Hematopoietic multipotent progenitor cell treated with erythropoietin and hydrocortisone succinate and interleukin-3 and kit ligand, for 6 days (in vitro differentiated cells): Measurements from ENCODE around the gene NRDC.

Source experiments
- DNase-seq: peaks from one replicate; pipeline ENCODE4 v3.0.0-alpha.2; 2015

Gene NRDC

GRCh38 chr1:51756290-51756689 lies 122.2 kb downstream of the NRDC start:
- DNase-seq: no peak

GRCh38 chr1:51755437-51755836 lies 123.1 kb downstream of the NRDC start:
- DNase-seq: no peak

GRCh38 chr1:51754666-51755065 lies 123.9 kb downstream of the NRDC start:
- DNase-seq: no peak

- no peak for DNase-seq
Observed at GRCh38 chr1:51753969-51754368, 124.6 kb downstream of the NRDC start.

- DNase-seq: peak; percentile 57
Observed at GRCh38 chr1:51752073-51752948, 126.2 kb downstream of the NRDC start.

- no peak for DNase-seq
Observed at GRCh38 chr1:51750729-51751128, 127.8 kb downstream of the NRDC start.

GRCh38 chr1:51750218-51750617 lies 128.3 kb downstream of the NRDC start:
- DNase-seq: peak; percentile 54

- no peak for DNase-seq
Observed at GRCh38 chr1:51749151-51749550, 129.4 kb downstream of the NRDC start.

- no peak for DNase-seq
Observed at GRCh38 chr1:51745304-51745570, 133.3 kb downstream of the NRDC start.

GRCh38 chr1:51744506-51745303 lies 133.8 kb downstream of the NRDC start:
- DNase-seq: no peak

GRCh38 chr1:51741121-51741681 lies 137.3 kb downstream of the NRDC start:
- DNase-seq: no peak

- DNase-seq: no peak
Observed at GRCh38 chr1:51740652-51741051, 137.9 kb downstream of the NRDC start.
